Measurements from ENCODE around the gene FGF21.

DNA sequence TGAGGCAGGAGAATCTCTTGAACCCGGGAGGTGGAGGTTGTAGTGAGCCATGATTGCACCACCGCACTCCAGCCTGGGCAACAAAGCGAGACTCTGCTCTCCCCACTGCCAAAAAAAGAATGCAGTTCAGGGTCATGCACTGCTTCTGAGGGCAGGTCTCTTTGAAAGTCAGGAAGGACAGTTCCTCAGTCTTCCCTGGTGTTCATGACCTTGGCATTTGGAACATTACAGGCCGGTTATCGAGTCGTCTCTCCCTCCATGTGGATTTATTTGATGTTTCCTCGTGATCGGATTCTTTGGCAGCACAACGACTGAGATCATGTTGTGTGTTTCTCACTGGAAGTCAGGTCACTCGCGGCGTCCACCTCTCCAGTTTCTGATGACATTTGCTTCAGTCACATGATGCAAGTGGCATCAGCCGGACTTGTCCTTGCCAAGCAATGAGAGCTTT, 17.2 kb downstream of the FGF21 start:
- TF ChIP-seq EP300 (IDR thresholded peaks at IDR 0.05; ENCODE audit: borderline replicate concordance in 1 of 2, low read depth in 1 of 2, low read length in 1 of 2) = no peak
- TF ChIP-seq REST (IDR thresholded peaks at IDR 0.05; ENCODE audit: low read depth, low read length) = no peak
- TF ChIP-seq CTCF (IDR thresholded peaks at IDR 0.05) = no peak
- TF ChIP-seq EZH2phosphoT487 (IDR thresholded peaks at IDR 0.05; ENCODE audit: borderline replicate concordance, low read depth) = no peak
- no peak for TF ChIP-seq YY1 (IDR thresholded peaks at IDR 0.05; ENCODE audit: low read depth)
- no peak for TF ChIP-seq RCOR1 (IDR thresholded peaks at IDR 0.05; ENCODE audit: low read length)
- TF ChIP-seq MEF2A (IDR thresholded peaks at IDR 0.05; ENCODE audit: borderline replicate concordance, low read depth) = no peak
- no peak for TF ChIP-seq POLR2AphosphoS5 (IDR thresholded peaks at IDR 0.05; ENCODE audit: low read depth, low read length)
- no peak for TF ChIP-seq NFIC (IDR thresholded peaks at IDR 0.05; ENCODE audit: borderline replicate concordance)
- no peak for TF ChIP-seq RAD21 (IDR thresholded peaks at IDR 0.05; ENCODE audit: low read length)
- TF ChIP-seq CHD2 (IDR thresholded peaks at IDR 0.05; ENCODE audit: low read length, partially characterized antibody) = no peak

Data from SK-N-SH (cell line).